ENCODE results near the gene LCN15.
"Not testable (repeated sequence)": the region's sequence is repeated elsewhere in the genome, so short reads cannot be mapped to it uniquely, and the experiment has no call there.

The LCN15 gene

GRCh38 chr9:136759001-136759400 is 5.3 kb downstream of the LCN15 start:
- no peak for TF ChIP-seq CTCF (IDR thresholded peaks at IDR 0.05; ENCODE audit: borderline replicate concordance, control extremely low read depth, extremely low read depth, insufficient read depth, missing control alignments)
- in situ Hi-C loops (cut with MboI; ENCODE audit: low sequenced_read_pairs, unreplicated experiment) = no loop called here
- no peak for DNase-seq (ENCODE audit: low spot score)

GRCh38 chr9:136757751-136758140 is 6.6 kb downstream of the LCN15 start:
- DNase-seq (ENCODE audit: low spot score) = no peak
- in situ Hi-C loops (cut with MboI; ENCODE audit: low sequenced_read_pairs, unreplicated experiment) = no loop called here
- no peak for TF ChIP-seq CTCF (IDR thresholded peaks at IDR 0.05; ENCODE audit: borderline replicate concordance, control extremely low read depth, extremely low read depth, insufficient read depth, missing control alignments)

- in situ Hi-C loops (cut with MboI; ENCODE audit: low sequenced_read_pairs, unreplicated experiment) = no loop called here
- TF ChIP-seq CTCF (IDR thresholded peaks at IDR 0.05; ENCODE audit: borderline replicate concordance, control extremely low read depth, extremely low read depth, insufficient read depth, missing control alignments) = no peak
- DNase-seq (ENCODE audit: low spot score) = no peak
These were observed 7.0 kb downstream of the LCN15 start for GRCh38 chr9:136757328-136757727.

- DNase-seq (ENCODE audit: low spot score) = no peak
- no peak for TF ChIP-seq CTCF (IDR thresholded peaks at IDR 0.05; ENCODE audit: borderline replicate concordance, control extremely low read depth, extremely low read depth, insufficient read depth, missing control alignments)
- in situ Hi-C loops (cut with MboI; ENCODE audit: low sequenced_read_pairs, unreplicated experiment) = no loop called here
These were observed 7.5 kb downstream of the LCN15 start for GRCh38 chr9:136756836-136757235.

GRCh38 chr9:136756134-136756438 is 8.2 kb downstream of the LCN15 start:
- no peak for TF ChIP-seq CTCF (IDR thresholded peaks at IDR 0.05; ENCODE audit: borderline replicate concordance, control extremely low read depth, extremely low read depth, insufficient read depth, missing control alignments)
- DNase-seq (ENCODE audit: low spot score) = no peak
- in situ Hi-C loops (cut with MboI; ENCODE audit: low sequenced_read_pairs, unreplicated experiment) = no loop called here

GRCh38 chr9:136755302-136756133 is 8.8 kb downstream of the LCN15 start:
- in situ Hi-C loops (cut with MboI; ENCODE audit: low sequenced_read_pairs, unreplicated experiment); DNase-seq (ENCODE audit: low spot score): not testable (repeated sequence)

- in situ Hi-C loops (cut with MboI; ENCODE audit: low sequenced_read_pairs, unreplicated experiment) = no loop called here
- TF ChIP-seq CTCF (IDR thresholded peaks at IDR 0.05; ENCODE audit: borderline replicate concordance, control extremely low read depth, extremely low read depth, insufficient read depth, missing control alignments) = no peak
- no peak for DNase-seq (ENCODE audit: low spot score)
These were observed 9.6 kb downstream of the LCN15 start for GRCh38 chr9:136754626-136755301.
